Medulla oblongata (tissue), 1 donor: Measurements from ENCODE around the gene TMEM182.

Experiments
- DNase-seq: peaks from one replicate; pipeline ENCODE4 v3.0.0-alpha.2; 2015; ENCODE audit errors: extremely low spot score

Gene TMEM182, protein sequence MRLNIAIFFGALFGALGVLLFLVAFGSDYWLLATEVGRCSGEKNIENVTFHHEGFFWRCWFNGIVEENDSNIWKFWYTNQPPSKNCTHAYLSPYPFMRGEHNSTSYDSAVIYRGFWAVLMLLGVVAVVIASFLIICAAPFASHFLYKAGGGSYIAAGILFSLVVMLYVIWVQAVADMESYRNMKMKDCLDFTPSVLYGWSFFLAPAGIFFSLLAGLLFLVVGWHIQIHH

DNA sequence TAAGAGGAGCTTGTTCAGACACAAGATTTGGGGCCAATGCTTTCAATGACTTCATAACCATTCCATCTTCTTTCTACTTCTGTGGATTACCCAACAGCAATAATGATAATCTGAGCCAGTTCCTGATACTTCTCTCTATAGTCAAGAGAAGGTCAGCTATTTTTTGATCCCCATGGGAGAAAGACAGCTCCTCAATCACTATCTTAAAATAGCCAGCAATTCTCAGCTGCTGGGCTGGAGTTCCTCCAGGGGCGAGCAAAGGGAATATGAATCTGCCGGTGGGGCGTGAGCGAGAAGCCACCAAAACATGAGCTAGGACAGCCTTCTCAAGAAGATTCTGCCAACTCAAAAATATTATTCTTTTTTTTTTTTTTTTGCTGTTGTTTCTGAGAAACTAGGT lies at the start of gene TMEM182:
Gene TMEM182, plus strand, starts transcription at position 269 of the 400 bp plus-strand sequence. CDS start 187 bp downstream, outside the sequence.
- DNase-seq, result no peak

DNA sequence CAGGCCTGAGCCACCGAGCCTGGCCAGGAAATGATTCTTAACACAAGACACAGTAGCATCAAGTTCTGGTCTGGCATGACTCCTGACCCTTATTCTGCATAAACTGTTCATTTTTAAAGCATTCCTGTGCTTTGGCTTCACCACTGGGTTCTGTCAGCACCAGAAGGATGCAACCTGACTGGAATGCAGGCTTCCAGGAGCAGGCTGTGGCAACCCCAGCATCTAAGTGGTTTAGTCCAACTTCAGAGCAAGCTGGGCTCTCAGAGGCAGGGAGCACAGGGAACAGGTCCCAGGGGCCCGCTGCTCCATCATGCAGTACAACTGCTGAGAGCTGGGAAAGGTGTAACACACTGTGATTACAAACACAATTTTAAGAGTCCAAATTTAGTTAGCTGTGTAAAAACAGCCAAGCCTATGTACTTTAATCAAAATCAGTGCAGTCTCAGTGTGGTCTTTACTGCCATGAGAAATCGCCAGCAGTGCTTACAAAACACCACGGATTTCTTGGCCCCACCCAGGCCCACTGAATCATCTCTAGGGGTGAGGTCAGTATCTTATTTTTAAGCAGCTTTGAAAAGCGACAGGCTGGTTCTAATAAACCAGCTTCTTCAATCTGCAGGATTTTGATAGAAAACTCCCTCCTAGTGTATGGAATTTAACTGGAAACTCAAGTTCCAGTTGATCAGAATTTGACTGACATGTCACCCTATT lies 44.4 kb upstream of the TMEM182 start:
- no peak for DNase-seq

DNA sequence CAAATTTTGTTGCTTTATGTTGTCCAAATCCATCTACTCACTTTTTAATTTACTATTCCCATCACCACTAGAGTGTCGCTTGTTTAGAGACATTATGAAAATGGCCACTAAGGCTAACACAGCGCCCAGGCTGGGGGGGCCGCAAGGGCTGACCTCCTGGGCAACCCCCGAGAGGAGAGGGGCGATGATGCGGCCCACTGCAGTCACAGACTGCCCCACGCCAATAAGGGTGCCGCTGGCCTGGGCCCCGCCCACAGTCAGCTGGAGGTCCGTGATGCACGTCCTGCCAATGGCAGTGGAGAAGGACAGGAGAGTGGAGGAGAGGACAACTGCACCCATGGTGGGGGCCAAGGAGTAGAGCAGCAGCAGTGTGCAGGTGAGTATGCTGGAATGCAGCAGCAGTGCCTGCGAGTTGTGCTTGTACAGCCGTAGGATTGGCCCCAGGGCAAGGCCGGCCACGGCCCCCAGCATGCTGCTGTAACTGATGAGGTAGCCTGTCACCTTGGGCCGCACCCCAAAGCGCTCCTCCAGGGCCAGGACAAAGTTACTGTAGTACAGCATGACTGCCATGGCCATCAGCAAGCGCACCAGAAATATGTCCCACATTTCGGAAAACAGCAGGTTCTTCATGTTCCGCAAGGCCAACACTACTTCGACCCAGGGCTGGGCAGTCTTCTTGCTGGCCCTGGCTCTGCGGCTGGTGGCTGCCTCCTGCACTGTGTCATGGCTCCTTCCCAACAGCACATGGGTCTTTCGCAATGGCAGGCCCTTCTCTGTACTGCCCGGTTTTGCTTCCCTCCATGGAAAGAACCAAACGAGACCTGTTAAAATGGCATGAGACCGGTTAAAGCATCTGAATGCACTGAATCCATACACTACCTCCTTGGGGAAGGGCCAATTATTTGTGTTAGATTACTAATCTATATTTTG lies 43.2 kb upstream of the TMEM182 start:
- no peak for DNase-seq

DNA sequence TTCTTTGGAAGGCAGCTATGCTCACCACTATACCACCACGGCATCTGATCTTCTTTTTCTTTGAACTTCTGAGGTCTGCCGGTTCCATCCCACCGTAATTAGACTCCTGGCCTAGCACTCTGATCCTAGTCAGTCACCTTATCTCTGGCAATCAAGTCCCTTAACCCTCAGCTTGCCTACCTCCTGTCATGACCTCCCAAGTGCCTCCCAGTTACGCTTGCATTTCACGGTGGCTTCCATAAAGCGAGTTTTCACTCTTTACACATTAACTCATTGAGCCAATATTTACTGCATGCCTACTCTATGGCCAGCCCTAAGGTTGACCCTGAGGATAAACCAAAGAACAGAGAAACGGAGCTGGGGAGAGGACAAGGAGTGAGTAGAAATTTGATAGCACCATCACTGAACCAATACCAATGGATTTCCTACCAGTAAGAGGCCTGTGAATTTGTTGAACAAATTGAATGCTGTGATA lies 37.8 kb upstream of the TMEM182 start:
- DNase-seq, result no peak

DNA sequence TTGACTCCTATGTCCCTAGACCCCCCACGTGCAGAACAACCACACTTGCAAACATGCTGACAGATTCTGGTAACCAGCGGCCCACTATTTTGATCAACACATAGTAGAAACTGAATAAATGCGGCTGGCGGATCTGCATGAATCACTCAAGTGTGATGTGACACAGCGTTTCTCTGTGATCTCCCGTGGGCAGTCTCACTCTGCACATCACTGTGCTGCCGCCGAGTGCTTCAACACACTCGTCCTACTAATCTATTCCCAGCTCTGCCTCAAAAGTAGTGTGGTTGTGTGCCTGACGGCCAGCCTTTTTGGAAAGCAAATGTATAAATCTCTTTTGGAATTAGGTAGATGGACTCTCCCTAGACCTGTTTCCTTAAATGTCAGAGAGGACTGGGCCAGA lies 37.3 kb upstream of the TMEM182 start:
- no peak for DNase-seq

DNA sequence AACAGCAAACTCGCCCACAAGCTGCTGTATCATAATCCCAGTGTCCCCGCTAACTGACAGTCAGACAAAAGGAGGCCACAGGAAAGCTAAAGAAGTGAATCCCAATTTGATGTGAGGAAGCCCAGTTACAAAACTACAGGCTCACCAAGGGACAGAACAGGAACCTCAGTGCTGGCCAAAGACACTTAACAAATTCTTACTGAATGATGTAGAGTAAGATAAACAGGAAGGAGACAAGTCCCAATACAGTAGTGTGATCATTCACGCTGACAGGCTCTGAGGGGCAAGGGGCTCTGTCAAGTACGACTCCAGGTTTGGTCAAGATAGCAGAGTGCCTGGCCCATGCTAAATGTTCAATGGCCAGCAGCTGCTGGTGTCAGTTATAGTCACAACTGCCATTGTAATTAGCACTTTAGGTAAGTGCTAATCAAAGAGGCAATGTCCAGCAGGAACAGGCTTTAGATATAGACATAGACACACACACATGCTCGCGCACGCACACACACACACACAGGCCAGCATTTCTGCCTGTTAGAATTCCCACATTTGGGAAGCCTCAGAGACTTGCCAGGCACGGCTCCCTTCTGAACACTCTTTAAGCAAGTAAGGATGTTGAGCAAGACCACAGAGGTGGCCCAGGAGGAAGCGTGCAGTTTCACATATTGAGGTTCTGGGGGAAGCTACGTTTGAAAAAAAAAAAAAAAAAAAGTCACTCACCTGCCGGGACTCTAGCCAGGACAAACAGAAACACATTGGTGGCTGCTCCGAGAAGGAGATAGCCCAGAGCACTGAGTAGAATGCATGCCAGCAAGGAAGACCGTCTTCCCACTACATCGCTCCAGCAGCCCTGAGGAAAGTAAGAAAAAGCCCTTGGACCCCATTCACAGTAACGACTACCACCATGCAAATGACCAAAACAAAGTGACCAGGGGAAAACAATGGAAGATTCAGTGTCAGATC lies 35.4 kb upstream of the TMEM182 start:
- DNase-seq, result no peak

DNA sequence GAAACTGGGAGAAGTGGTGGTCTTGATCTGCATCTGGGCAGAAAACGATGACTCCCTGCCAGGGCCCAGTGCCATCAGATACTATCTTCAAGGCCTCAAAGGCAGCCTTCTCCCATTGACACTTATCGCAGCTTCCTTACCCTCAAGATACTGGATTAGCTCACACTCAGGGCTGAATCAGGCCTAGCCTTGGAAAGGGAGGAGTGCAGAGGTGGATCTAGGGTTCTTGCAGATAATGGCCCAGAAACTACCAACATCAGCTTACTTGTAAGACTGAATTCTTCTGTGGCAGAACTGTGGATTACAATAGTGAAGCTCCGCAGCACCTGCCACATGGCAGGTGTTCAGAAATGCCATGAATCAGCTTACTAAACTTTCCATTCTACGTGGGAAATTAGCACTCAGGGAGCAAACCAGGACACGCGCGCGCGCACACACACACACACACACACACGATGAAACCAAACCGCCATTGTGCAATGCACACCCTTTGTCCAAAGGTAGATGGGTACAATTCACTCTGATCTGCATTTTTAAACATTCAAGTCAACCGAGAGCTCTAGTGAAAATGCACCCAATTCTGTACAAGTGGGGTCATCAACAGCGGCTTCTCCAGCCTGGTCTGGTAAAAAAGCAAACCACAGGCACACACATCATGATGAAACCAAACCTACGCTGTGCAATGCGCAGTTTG lies 26.3 kb upstream of the TMEM182 start:
- no peak for DNase-seq

DNA sequence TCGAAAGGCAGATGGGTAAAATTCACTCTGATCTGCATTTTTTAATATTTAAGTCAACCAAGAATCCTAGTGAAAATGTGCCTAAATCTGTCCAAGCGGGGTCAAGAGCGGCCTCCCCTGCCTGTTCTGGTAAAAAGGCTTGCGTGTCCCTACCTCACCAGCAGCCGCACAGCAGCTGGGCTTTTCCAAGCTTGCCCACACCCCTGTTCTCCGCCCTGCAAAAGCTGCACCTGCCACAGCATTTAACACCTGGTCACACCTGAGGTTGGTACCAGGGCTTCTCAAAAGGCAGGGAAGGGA lies 25.8 kb upstream of the TMEM182 start:
- DNase-seq, result no peak

DNA sequence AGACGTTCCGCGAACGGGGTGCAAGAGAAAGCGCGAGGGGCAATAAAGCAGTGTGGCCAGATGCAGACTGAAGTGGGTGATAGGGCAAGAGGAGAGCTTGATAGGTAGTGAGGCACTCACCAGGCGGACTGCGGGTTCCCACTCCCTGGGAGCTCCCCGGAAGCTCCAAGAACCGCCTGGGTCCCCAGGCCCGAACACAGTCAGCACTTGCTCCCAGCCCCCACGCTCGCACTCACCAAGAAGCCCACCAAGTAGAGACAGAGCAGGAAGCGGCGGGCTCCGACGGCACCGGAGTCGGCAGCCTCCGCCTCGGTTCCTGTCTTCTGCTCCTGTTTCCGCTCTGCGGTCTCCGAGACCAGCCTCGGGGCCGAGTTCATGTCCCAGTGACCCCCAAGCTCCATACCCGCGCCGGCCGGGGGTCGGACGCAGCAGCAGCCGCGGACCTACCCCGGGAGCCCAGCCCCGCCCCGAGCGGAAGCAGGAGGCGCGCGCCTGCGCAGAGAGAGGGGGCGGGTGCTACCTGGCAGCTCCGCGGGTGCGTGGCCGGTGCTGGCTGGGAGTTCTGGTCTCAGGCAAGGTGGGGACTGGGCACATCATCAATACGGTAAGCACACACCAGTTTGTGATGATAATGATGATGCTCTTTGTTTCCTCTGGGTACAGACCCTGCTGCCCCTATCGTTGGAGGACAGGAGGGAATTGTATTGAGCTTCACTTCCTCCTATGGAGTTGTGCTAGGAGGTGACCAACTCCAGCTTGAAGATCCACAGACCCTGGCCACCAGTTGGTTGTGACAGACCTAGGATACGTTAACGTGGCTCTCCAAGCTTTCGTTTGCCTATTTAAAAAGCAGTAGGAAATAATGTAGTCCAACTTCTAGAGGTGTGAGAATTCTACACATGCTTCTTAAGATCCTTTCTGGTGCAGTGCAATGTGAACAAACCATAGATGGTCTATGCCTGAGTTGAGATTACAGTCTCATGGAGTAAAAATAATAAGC lies 25.1 kb upstream of the TMEM182 start:
- peak; percentile 80 for DNase-seq

DNA sequence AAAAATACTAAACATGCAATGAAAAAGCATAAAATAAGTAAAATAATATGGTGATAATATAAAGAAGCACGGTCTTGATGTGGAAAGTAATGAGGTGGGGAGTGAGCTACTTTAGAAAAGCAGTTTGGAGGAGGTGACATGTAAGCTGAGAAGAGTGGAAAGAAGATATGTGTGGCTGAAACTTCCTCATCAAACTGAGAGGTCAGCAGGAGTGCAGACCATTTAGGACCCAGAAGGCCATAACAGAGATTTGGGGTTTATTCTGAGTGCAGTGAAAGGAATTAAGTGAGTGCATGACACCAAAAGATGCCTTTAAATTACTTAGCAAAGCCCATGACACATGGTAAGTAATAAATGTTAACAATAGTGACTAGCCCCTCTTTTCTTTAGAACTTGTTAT lies 24.4 kb upstream of the TMEM182 start:
- DNase-seq, result no peak

DNA sequence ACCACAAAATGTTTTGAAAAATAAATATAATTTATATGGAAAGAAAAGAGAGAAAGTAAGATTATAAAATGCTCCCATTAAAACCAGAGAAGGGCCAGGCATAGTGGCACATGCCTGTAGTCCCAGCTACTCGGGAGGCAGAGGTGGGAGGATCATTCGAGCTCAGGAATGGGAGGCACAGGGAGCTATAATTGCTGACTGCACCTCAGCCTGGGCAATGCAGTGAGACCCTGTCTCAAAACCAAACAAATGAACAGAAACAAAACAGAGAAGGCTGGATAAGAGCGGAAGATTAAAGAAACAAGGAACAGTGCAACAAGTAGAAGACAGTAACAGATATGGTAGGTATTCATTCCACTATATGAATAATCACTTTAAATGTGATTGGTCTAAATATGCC lies 18.6 kb upstream of the TMEM182 start:
- DNase-seq, result no peak

DNA sequence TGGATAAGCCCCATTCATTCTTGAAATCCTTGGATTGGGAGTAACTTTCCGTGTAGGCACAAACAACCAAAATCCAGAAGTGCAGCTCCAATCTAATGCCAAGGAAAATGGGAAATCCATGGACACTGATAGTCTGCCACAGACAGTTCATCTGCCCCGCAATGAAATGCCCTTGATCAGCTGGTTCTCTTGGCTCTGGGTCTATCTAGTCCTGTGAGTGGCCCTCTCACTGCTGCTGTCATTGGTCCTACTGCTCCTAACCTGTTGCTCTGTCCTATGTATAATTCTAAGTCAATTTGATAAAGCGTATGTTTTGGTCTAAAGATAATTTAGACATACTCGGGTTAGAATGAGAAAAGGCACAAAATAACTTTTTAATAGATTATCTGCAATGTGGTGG lies 13.7 kb upstream of the TMEM182 start:
- DNase-seq, result no peak

DNA sequence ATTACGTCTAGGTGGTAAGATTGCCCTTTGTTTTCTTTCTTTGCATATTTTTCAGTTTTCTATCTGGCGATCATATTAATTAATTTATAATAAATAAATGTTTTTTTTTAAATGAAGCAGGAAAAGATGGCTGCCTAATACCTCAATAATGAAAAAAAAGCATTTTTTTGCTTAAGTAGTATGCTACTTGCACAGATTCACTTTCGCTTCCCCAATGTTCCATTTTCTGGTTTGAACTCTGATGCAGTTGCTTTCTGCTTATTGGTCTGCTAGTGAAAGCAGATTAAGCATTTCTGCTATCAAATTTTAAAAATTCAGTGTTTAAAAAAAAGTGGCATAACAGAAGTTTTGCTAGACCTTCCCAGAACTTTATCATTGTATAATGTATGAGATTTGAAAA lies 11.9 kb upstream of the TMEM182 start:
- no peak for DNase-seq

DNA sequence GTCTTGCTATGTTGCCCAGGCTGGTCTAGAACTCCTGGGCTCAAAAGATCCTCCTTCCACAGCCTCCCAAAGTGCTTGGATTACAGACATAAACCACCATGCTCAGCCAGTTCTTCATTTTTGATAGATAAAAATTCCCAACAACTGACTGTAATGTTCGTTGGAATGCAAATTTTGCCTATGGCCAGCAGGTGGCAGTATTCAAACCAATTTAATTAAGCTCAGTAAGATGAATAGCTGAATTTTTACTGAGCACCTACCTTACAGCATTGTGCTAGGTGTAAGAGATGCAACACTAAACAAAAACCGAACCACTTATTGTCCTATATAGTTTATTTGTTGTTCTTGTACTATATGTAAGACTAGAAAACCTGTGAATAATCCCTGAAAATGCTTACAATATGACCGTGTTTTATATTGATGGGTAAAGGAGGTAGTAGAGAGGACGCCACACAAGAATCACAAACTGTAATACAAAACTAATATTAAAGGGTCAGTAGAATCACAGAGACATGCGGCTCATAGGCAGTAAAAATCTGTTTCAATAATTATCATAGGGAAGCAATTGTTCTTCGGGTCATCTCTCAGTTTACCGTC lies 8.2 kb upstream of the TMEM182 start:
- peak; percentile 54 for DNase-seq

DNA sequence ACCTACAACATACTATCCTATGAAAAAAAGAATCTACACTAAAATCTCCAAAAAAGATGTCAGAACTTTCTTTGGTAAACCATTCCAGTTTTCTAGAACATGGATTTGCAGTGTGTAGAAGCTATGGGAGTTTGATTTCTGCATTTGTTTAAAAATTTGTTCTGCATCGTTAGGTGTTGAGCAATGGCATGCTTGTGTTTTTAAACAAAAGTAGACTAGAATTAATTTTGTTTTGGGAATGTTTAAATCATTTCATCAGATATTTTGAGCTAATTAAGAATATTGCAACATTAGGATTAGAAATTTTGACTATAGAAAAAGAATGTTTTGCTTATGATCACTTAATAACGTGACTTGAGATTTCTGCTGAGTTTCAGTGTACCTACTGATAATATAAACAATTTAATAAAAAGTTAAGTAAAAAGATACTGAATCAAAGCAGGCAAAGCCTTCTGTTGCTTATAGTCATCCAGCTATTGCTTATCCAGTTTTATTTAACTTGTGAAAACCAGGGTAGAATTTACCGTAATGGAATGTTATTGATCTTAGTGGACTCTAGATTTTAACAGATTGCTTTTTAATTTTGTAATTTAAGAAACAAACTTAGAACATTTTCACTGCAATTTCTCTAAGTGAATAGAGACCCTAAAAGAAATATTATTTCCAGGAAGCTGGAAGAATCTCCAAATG lies 7.2 kb upstream of the TMEM182 start:
- DNase-seq, result no peak

DNA sequence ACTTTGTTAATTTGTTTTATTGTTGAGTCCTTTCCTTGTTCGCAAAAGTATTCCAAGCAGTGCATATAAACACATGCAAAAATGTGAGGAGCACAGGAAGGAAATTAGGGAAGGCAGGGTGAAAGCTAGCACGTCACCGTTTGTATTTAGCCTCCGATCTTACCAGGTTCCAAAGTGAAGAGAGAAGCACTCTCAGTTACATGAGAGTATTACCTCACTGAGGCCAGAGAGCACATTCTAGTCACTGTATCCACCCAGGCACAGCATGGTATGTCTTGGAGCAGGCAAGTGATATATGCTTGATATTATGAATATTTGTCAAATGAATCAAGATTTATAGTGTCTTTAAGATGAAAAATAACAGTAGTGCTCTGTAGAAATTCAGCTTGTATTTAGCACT lies 6.5 kb upstream of the TMEM182 start:
- DNase-seq, result no peak

DNA sequence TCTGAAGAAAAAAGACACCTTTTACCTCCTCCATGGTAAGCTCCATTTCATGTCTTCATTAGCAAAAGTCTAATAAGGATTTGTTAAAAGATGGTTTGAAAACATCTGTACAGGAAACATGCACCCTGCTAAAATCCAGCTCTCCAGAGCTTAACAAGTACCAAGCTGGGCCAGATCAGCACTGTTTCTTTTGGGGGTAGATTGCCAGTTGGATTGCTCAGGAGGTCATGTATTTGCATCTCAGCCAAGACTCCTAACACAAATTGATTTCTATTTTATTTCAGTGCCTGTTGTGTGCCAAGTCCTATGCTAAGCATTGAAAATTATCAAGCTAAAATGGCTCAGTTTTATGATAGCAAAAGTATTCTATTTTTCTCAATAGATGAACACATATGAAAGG lies 3.4 kb upstream of the TMEM182 start:
- DNase-seq, result no peak

DNA sequence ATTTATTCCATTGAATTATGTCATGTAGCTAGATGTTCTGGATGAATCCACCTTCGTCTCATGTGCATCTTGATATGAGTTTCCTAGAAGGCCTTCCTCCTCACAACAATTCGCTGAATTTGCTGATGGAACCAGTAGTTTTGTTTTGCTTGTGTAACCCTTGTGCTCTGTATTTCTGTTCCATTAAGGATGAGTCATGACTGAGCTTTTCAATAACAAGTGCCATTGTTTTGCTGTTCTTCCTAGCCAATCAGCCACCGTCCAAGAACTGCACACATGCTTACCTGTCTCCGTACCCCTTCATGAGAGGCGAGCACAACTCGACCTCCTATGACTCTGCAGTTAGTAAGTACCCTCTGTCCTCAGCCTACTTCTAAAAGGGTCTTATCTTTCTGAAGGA lies 2.3 kb downstream of the TMEM182 start:
- DNase-seq, result no peak

DNA sequence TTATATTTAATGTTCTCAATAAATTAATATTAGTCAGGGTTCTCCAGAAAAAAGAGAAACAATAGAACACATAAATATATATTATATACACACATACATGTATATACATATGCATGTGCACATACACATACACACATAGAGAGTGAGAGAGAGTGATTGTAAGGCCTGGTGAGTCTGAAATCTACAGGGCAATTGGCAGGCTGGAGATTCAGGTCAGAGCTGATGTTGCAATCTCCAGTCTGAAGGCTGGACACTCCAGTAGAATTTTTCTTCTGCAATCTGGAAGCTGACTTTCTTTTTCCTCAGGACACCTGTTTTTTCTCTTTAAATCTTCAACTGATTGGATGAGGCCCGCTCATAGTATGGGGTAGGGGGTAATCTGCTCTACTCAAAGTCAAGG lies 3.2 kb downstream of the TMEM182 start:
- no peak for DNase-seq
